HG03558 (cell line): ENCODE data around the gene DEFB113.
"Not testable (repeated sequence)": the region's sequence is repeated elsewhere in the genome, so short reads cannot be mapped to it uniquely, and the experiment has no call there.

ENCODE experiments used
- ATAC-seq: cut with Tn5 transposase; IDR thresholded peaks from one replicate; pipeline ENCODE4 v1.9.1; 2021; ENCODE audit warnings: moderate number of reproducible peaks; ENCODE audit not compliant: unreplicated experiment; ENCODE audit errors: extremely low read depth

Gene DEFB113

GRCh38 chr6:49969605-49970004, at the start of gene DEFB113:
DEFB113 (minus strand) TSS chr6:49969625; CDS start chr6:49969625, 0 bp downstream.
- no peak for ATAC-seq

GRCh38 chr6:50007819-50008218, 38.4 kb upstream of the DEFB113 start:
- ATAC-seq, result no peak

DNA sequence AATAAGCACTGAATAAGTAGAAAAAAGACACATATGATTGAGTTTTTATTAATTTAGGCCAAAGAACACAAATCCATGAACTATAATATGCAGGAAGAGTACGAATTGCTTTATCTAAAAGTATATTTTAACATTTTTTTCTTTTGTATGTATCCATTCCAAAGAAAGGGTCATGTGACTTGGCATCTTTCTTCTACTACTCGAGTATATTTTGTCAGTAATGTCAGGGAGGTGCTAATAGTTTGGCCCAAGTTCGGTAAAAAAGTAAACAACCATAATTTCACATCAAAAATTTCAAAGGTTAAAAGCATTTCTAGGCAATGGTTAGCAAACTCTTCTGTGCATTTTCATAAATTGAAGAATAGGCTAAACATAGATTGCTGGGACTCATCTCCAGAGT, 33.7 kb upstream of the DEFB113 start:
- no peak for ATAC-seq

GRCh38 chr6:49995278-49995677, 25.9 kb upstream of the DEFB113 start:
- ATAC-seq, result no peak

GRCh38 chr6:49988900-49989299, 19.5 kb upstream of the DEFB113 start:
- no peak for ATAC-seq

DNA sequence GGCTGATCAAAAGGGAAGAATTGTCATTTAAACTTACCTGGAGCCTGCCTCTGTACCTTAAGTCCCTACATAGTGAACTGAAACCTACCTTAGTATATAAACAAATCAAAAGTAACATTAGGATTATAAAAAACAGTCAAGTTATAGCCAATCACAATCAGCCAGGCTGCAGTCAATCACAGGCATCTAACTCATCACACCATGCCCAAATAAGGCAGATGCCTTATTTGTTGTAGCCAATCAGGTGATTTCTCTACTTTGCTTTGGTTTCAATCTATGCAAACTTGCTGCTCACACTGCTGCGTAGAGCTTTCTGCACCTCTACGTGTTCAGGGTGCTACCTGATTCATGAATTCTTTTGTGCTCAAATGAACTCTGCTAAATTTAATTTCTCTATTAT, 18.3 kb upstream of the DEFB113 start:
- no peak for ATAC-seq

GRCh38 chr6:49986551-49986950, 17.1 kb upstream of the DEFB113 start:
- ATAC-seq, result no peak

GRCh38 chr6:49982046-49982445, 12.6 kb upstream of the DEFB113 start:
- no peak for ATAC-seq

DNA sequence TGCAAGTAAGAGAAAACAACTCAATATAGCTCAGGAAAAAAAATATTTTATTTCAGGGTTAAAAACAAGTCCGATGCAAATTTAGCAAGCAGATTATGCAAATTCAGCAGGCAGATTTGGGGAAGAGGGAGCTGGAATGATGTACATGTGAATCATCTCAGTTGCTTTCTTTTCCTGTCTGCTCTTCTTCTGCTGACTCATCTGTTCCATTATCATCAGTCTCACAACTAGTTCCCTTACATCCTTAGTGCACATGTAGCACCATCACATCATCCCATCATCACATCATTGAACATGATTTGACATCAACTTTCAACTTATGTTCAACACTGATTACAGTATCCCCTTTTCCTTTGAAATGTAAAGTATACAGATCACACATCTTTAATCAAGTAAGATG, 11.5 kb upstream of the DEFB113 start:
- no peak for ATAC-seq

DNA sequence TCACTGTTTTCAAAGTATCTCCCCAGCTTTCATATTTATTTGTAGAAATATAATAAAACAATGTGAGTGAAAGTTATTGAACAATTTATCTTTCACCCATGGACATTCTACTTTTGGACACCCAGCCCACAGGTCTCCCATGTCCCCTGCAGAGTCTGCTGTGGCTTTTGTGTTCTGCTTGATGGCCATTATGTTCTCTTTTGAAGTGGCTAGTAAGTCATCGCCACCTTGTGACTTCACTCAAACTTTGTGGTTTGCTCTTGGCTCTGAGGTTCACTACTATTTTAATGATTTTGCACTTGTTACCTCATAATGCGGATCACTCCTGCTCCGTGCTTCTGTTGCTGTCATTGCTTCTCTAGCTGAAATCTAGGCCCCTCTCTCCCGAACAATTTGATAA, 10.2 kb upstream of the DEFB113 start:
- no peak for ATAC-seq

GRCh38 chr6:49978332-49979226, 9.2 kb upstream of the DEFB113 start:
- ATAC-seq, result peak; percentile 31

DNA sequence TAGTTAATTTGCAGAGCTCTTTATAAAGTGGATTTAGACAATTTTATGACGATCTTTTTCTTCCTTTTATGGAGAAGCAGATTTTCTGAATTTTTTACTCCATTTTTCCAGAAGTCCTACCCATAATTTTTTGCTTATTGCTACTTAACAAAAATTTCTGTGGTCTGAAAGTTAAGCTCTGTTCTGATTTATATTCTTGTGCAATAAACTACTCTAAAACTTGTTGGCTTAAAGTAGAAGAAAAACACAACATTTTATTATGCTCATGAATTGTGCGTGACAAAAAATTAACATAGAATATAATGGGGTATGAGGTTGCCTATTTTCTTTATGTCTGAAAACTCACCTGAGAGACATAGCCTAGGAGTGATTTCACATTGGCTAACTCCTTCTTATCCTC, 2.6 kb downstream of the DEFB113 start:
- no peak for ATAC-seq

GRCh38 chr6:49966334-49966733, 3.1 kb downstream of the DEFB113 start:
- ATAC-seq, result no peak

DNA sequence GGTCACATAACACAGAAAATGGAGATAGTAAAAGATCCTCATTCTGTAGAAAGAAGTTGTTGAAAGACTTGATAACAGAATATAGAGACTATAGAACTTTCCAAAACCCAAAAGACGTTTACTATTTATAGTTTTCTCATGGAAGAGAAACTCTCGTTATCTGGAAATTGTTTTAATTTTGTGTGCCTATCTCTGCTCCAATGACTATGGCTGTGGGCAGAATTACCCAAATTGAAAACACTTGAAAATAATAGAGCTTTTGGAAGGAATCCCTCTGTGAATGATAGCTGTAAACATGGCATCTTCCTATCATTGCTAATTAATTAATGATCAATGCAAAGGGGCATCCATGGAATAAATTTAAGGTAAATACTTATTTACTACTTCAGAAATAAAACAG, 5.4 kb downstream of the DEFB113 start, which contains the start of gene DEFB114:
Gene DEFB114 (minus strand): TSS at position 101 of the 400 bp plus-strand sequence. CDS start 59 bp downstream, at position 42.
- no peak for ATAC-seq

- no peak for ATAC-seq
Observed at GRCh38 chr6:49958180-49958579, 11.2 kb downstream of the DEFB113 start.

GRCh38 chr6:49955847-49956246, 13.6 kb downstream of the DEFB113 start:
- ATAC-seq, result no peak

- ATAC-seq, result no peak
Observed at GRCh38 chr6:49951926-49952325, 17.5 kb downstream of the DEFB113 start.

DNA sequence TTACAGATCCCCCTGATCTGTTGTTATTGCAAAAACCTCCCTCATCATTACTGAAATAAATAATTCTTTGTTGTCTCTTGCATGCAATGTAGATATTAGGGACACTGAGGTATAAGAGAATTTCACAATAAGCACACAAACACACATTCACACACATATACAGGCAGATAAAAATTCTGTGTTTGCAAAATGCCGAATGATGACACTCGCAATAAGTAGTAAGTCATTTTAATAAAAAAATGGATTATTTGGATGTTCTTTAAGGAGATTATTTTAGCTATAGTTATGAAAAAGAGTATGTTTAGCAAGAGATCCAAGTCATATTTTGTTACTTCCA, 19.0 kb downstream of the DEFB113 start:
- no peak for ATAC-seq

GRCh38 chr6:49949062-49949461, 20.4 kb downstream of the DEFB113 start:
- no peak for ATAC-seq

DNA sequence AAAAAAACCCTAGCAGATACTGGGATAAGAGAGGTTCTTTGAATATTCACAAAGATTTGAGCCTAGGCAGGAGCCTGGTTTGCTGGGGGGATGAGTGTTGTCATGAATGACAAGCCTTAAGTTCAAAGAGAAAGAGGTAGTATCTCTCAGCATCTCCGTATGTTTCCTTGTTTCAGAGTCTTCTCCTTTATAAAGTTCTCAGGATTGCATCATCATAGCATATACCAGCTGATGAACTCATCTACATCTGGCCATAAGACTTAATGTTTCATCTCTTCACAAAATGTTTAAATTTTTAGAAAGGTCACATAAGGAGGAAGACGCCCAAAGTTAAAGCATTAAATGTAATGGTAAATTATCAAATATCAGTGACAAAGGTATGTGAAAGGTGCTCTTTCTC, 22.6 kb downstream of the DEFB113 start:
- ATAC-seq, result no peak

- not testable (repeated sequence) for ATAC-seq
Observed at GRCh38 chr6:49944068-49944467, 25.4 kb downstream of the DEFB113 start.

- no peak for ATAC-seq
Observed at GRCh38 chr6:49939993-49940498, 29.4 kb downstream of the DEFB113 start.
